OCI-LY3 (cell line): ENCODE results near the gene METTL5.

Experiments used
- CTCF ChIP-seq: fragments of 200-600, 300-600 bp; sonication (generic); IDR thresholded peaks from 2 replicates; pipeline ENCODE4 v1.5.1; 2014; ENCODE audit warnings: antibody characterized with exemption, low read length, low read depth
- EZH2phosphoT487 ChIP-seq: fragments of 200-600 bp; shearing (Covaris generic); IDR thresholded peaks from 2 replicates; pipeline ENCODE4 v1.6.1; 2018; ENCODE audit warnings: antibody characterized with exemption, mixed run types, low read depth

GRCh38 chr2:169853041-169853668 is 28.4 kb upstream of the METTL5 start:
- TF ChIP-seq CTCF, result no peak
- no peak for TF ChIP-seq EZH2phosphoT487
